Measurements from ENCODE around the gene CDH22.

DNA sequence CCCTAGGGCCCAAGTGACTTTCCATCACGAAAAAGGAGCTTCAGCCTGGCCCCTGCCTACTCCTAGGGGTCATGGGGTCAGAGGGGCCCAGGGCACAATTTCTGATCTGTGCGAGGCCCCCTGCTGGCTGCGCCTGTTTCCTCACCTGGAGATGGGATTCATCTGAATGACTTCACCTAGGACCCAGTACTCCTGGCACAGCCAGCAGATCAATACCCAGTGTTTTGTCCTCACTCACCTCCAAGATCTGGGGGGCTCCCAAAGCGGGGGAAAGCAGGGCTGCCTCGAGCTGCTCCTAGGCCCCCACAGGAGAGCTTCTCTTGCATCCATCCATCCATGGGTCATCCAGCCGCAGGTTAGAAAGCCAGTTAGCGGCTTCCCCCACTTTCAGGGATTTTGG is 156.4 kb downstream of the CDH22 start:
- no peak for TF ChIP-seq TCF7L2 (IDR thresholded peaks at IDR 0.05; ENCODE audit: low read depth, low read length)
- TF ChIP-seq, protein P1, sequence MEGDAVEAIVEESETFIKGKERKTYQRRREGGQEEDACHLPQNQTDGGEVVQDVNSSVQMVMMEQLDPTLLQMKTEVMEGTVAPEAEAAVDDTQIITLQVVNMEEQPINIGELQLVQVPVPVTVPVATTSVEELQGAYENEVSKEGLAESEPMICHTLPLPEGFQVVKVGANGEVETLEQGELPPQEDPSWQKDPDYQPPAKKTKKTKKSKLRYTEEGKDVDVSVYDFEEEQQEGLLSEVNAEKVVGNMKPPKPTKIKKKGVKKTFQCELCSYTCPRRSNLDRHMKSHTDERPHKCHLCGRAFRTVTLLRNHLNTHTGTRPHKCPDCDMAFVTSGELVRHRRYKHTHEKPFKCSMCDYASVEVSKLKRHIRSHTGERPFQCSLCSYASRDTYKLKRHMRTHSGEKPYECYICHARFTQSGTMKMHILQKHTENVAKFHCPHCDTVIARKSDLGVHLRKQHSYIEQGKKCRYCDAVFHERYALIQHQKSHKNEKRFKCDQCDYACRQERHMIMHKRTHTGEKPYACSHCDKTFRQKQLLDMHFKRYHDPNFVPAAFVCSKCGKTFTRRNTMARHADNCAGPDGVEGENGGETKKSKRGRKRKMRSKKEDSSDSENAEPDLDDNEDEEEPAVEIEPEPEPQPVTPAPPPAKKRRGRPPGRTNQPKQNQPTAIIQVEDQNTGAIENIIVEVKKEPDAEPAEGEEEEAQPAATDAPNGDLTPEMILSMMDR (IDR thresholded peaks at IDR 0.05 in 2 of 3, conservative IDR thresholded peaks at IDR 0.05 in 1 of 3; ENCODE audit: insufficient read depth in 2 of 3, low read depth in 1 of 3, low read length in 3 of 3): peak; percentile 51 to 78 (median 57)
- TF ChIP-seq MCM7 (IDR thresholded peaks at IDR 0.05): no peak
- no peak for TF ChIP-seq GABPB1 (CRISPR knock-in tag; IDR thresholded peaks at IDR 0.05)
- no peak for TF ChIP-seq ZNF121 (CRISPR knock-in tag; conservative IDR thresholded peaks at IDR 0.05)
- TF ChIP-seq HDAC2 (IDR thresholded peaks at IDR 0.05): no peak
- no peak for TF ChIP-seq XRCC3 (IDR thresholded peaks at IDR 0.05)
- no peak for TF ChIP-seq POLR2AphosphoS5 (IDR thresholded peaks at IDR 0.05; ENCODE audit: control insufficient read depth, insufficient read depth, low read depth, low read length)
- no peak for TF ChIP-seq SAP30 (IDR thresholded peaks at IDR 0.05; ENCODE audit: borderline replicate concordance, insufficient read depth, low read depth, low read length, poor library complexity, severe bottlenecking)
- TF ChIP-seq HDAC3 (IDR thresholded peaks at IDR 0.05; ENCODE audit: borderline replicate concordance, partially characterized antibody): no peak
- no peak for TF ChIP-seq ZNF589 (CRISPR knock-in tag; IDR thresholded peaks at IDR 0.05; ENCODE audit: low read depth)
- no peak for TF ChIP-seq ZNF583 (CRISPR knock-in tag; IDR thresholded peaks at IDR 0.05)
